GM19351 (cell line): ENCODE results near the gene GAB2.
"Not testable (repeated sequence)": the region's sequence is repeated elsewhere in the genome, so short reads cannot be mapped to it uniquely, and the experiment has no call there.

Experiments
- ATAC-seq: cut with Tn5 transposase; IDR thresholded peaks from one replicate; pipeline ENCODE4 v1.9.1; 2021; ENCODE audit warnings: mild to moderate bottlenecking, moderate library complexity; ENCODE audit not compliant: unreplicated experiment

GAB2 gene

GRCh38 chr11:78417175-78417887, at the start of gene GAB2:
GAB2 (minus strand) TSS chr11:78417820; CDS start chr11:78417720, 100 bp downstream.
- ATAC-seq: peak; percentile 2

DNA sequence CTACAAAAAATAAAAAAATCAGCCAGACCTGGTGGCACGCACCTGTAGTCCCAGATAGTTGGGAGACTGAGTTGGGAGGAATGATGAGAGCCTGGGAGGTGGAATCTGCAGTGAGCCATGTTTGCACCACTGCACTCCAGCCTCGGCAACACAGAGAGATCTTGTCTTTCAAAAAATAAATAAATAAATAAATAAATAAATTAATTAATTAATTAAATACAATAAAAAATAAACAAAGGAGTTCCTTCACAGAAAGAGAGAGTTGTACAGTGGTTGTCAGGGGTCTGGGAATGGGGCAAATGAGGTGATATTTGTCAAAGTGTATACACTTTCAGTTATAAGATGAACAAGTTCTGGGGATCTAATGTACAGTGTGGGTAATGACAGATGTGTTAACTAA, 49.8 kb upstream of the GAB2 start:
- no peak for ATAC-seq

DNA sequence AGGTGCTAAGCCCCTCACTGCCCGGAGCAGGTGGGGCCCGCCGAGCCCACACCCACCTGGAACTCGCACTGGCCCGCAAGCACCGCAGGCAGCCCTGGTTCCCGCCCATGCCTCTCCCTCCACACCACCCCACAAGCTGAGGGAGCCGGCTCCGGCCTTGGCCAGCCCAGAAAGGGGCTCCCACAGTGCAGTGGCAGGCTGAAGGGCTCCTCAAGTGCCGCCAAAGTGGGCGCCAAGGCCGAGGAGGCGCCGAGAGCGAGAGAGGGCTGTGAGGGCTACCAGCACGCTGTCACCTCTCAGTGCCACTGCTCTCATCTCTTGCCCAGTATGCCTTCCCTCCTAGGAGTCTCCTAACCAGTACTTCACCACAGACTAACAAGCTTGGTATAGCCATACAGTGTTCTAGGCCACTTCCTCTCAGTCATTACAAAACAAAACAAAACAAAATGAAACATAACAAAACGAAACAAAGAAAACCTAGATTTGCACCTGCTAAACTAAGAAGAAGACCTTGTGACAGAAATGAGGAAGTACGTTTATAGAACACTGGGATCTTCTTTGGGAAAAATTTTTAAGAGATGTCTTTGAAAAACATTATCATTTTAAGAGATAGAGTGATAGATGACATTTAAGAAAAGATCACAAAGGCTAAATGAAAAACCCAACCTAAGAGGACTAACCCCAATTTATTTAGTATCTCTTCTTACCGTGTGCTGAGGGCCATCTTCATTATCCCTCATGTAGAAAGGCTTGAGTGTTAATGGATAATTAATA, 47.7 kb upstream of the GAB2 start:
- ATAC-seq: peak; percentile 99

- ATAC-seq: not testable (repeated sequence)
Measured at GRCh38 chr11:78464787-78465168, 47.2 kb upstream of the GAB2 start.

DNA sequence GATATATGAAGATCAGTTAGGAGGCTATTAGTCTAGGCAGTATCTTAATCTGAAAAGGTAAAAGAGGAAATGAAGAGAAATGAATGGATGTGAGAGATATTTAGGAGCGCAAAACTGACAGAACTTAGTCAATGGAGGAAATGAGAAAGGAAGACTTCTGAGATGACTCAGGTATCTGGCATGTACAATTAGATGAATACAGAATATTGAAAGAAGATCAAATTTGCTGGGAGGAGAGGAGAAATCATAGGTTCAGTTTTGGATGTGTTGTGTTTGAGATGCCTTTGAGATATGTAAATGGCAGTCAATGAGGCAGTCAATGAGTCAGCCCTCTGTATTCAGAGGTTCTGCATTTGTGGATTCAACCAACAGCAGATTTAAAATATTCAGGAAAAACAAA, 42.9 kb upstream of the GAB2 start:
- peak; percentile 34 for ATAC-seq

GRCh38 chr11:78459738-78460137, 42.1 kb upstream of the GAB2 start:
- ATAC-seq: no peak

GRCh38 chr11:78457448-78457847, 39.8 kb upstream of the GAB2 start:
- ATAC-seq: no peak

DNA sequence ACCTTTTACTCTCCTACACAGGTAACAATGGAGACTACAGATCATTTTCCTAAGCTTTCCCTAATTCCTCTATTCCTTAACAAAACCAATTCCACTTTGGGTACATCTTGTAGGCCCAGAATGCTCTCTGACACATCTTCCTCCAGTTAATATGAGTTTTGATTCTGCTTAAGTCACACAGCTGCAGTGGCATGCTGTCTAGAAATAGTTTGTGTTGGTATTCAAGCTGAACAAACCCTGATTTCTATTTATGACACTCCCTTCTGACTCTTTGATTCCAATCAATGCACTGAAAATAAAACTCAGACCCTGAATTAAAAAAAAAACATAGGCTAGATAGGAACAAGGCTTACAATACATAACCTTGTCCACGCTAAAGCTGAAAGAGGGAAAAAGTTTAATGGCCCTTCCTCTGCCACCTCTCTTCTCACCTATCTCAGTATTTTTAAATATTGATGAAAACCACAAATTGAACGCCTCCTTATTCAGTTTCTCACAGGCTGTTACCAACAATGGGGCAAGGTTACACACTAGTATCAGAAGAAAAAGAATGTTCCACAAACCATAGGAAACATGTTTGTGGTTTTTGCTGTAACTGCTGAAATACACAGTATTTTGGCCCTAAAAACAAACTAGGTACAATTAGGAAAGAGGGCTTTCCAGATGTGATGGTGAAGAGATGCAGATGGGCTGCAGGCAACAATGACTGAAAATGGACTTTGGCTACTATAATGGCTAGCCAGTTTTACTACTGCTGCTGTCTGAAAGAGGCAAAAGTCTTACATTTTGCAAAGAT, 35.7 kb upstream of the GAB2 start:
- peak; percentile 73 for ATAC-seq

DNA sequence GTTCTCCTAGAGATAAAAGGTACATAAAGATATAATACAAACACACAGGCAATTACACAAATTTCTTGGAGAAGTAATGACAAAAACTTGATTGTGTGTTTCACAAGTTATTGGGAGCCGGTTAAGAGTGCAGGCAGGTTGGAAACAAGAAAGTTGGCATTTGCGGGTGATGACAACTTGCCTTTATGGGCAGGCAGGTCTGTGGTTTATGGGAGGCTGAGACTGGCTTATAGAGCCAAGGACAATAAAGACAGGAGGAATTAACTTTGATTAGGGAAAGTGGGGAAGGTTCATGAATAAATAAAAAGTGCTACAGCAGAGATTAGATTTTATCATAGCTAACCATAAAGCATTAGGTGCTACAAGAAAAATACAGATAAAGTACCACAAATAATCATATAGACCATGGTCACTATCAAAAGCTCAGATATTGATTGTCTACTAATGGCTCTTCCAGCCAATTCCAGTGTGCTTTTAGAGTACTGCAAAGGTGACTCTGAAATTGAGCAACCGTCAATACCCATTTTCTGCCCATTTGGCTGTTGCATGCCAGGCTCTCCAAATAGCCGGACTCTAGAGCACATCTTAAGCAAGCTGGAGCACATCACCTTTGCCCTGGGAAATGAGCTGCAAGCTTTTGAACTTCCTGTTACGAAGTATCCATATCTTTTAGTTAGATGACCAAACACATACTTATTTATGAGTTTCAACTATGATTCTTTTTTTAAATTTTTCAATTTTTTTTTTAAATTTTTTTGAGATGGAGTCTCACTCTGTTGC, 33.9 kb upstream of the GAB2 start:
- ATAC-seq: no peak

DNA sequence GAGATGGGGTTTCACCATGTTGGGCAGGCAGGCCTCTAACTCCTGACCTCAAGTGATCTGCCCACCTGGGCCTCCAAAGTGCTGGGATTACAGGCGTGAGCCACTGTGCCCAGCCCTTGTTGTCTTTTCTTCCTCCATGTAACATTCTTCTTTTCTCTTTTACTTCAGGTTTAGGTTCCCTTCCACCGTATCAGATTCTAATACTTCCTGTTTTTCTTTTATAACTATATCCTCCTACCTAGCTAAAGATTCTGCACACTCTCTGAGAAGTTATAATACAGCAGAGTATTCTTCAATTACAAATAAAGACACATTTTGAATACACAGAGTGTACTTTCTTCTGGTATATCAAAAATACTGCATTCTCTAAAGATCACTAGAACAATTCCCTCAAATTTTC, 33.2 kb upstream of the GAB2 start:
- ATAC-seq: no peak

DNA sequence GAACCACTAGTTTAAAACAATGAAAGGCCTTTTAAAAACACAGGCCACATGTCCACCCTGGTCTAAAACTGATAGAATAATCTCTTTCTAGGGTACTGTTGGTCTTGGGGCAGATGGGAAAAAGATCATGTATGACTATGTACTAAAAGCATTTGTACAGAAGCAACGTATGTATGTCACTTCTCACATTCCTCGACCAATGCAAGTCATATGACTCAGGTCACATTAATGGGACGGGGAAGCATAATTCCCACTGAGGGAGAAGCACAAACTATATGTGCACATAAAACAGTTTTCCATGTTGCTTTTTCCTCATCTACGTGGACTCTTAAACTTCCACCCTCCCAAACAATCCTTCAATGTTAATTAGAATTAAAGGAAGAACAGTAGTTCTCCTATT, 32.2 kb upstream of the GAB2 start:
- no peak for ATAC-seq

DNA sequence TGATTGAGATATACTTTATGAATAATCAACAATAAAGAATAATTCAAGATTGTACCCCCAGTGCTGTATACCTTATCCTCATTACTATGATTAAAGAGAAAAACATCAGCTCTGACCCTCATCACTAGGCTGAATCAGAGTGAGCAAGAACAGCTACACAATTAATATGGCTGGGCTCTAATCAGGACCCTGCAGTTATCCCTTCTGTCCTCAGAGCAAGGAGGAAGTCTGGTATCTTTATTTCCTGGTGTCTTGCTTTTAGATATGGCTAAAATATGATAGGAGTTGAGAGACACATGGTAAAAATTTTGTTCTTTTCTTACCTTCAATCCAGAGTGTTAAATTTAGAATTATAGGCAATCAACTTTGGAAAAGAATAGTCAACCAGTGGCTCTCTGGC, 28.6 kb upstream of the GAB2 start:
- no peak for ATAC-seq

- ATAC-seq: no peak
Measured at GRCh38 chr11:78444726-78445125, 27.1 kb upstream of the GAB2 start.

DNA sequence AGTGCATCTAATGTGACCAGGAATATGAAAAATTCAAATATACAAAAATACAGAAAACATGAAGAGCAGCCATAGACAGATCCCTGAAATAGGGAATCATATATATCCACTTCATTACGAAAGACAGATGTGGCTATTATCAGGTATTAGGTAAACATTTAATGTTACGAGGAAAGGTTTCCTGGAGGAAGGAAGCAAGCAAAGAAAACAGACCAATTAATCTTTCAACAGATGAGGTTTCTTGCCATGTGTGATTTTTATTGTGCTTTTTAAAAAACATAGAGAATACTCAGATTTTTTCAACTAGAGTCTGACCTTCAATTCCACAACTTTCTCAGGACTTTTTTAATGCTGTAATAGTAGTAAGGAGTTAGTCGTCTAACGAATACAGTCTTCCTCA, 24.3 kb upstream of the GAB2 start:
- ATAC-seq: no peak

DNA sequence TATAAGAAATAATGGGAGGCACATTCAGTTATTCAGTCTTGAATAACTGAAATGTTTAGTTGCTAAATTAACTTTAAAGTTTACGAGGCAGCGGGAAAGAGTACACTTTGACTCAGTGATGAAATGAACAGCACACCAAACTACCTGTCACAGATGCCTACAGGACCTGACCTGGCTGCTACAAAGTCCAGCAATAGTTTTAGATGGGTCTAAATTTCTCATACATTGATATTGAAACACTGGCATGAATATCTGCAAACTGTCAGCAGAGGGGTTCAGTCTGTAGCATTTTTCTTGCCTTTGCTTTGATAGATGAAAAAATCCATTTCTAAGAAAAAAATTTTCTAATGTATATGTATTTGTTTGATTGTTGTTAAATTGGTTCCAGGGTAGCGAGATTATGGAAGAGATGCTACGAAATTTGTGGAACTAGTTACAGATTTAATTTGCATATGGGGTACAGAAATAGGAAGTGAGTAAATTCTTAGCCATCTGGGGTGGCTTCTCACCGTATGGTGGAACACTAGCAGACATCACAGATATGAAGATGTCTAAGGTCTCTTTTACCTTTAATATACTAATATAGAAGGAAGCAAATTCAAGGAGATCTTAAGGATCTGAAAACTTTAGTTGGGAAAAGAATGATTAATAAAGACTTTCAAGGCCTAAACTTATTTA, 20.8 kb upstream of the GAB2 start:
- peak; percentile 98 for ATAC-seq

GRCh38 chr11:78432956-78433355, 15.3 kb upstream of the GAB2 start:
- no peak for ATAC-seq

DNA sequence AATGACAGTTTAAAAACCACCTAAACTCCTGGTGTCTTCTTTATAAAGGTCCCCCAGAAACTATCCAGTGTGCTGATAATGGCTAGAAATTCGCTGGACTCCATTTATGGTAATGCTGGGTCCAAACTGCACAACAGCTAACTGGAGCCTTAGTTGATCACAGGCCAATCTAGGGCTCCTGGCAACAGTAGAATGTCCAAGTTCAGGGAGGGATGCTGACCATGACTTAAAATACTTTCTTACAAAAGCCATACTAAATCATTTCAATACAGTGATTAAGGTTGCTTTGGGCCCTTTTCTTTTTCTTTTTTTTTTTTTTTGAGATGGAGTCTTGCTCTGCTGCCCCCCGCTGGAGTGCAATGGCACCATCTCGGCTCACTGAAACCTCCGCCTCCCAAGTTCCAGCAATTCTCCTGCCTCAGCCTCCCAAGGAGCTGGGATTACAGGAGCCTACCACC, 14.5 kb upstream of the GAB2 start:
- ATAC-seq: no peak

GRCh38 chr11:78429660-78430059, 12.0 kb upstream of the GAB2 start:
- ATAC-seq: no peak

GRCh38 chr11:78429209-78429608, 11.6 kb upstream of the GAB2 start:
- ATAC-seq: no peak

- ATAC-seq: no peak
Measured at GRCh38 chr11:78428773-78429172, 11.2 kb upstream of the GAB2 start.
